Ovary (tissue), 9 donors: ENCODE measurements around the gene FNBP1. TPM values are rescaled to one million over a fixed set of nuclear protein-coding genes. Genes with fewer than 3 reads are reported as not detected.

Experiments
- DNase-seq, 5 donors: peaks; one replicate each; pipeline ENCODE4 v3.0.0-alpha.2; 2019 to 2020
- H3K27ac ChIP-seq, 2 donors: fragments of 200-600 bp; one replicate each; pipeline versions ENCODE4 v1.5.1 to v1.8.0; 2019 to 2022
- H3K27me3 ChIP-seq: fragments of 200-600 bp; one replicate; pipeline ENCODE4 v1.8.0; 2022
- H3K36me3 ChIP-seq: fragments of 200-600 bp; sonication (generic); one replicate; pipeline ENCODE4 v1.5.1; 2019
- H3K4me1 ChIP-seq: one replicate; pipeline ENCODE4 v1.8.1; 2013; ENCODE audit warnings: mild to moderate bottlenecking, moderate library complexity; ENCODE audit not compliant: insufficient read depth
- H3K4me3 ChIP-seq: fragments of 200-600 bp; sonication (generic); one replicate; pipeline ENCODE4 v1.5.1; 2017
- H3K9me3 ChIP-seq, 2 donors: fragments of 200-600 bp in 1 of 2; sonication (generic) in 1 of 2; one replicate each; pipeline versions ENCODE4 v1.5.1 to v1.8.1; 2013 to 2019; ENCODE audit warnings: mild to moderate bottlenecking in 1 of 2, moderate library complexity in 1 of 2
- CTCF ChIP-seq, 3 donors: fragments of 450-650 bp in 2 of 3; fragments of 200-600 bp in 1 of 3; IDR thresholded peaks; one replicate each; pipeline versions ENCODE4 v1.5.1 to v1.8.0; 2016 to 2022; ENCODE audit warnings: antibody characterized with exemption in 3 of 3, mild to moderate bottlenecking in 1 of 3
- EP300 ChIP-seq: sonication (generic); formaldehyde crosslinking; IDR thresholded peaks from one replicate; pipeline ENCODE4 v1.6.1; 2017; ENCODE audit warnings: antibody characterized with exemption
- POLR2A ChIP-seq: fragments of 450-650 bp; IDR thresholded peaks from one replicate; pipeline ENCODE4 v1.6.1; 2017; ENCODE audit warnings: antibody characterized with exemption, mild to moderate bottlenecking, moderate library complexity
- WGBS, 3 donors: extraction: QIAGEN DNeasy Blood & Tissue Kit in 1 of 3; methylation state at CpG; one replicate each; pipeline versions ENCODE4 v1.1.5 to v1.1.7; 2013 to 2017; 5-methylcytosine and 5-hydroxymethylcytosine counted together
- intact Hi-C, 4 donors: fragments of 100-400 bp; cut with DNase I; formaldehyde crosslinking; loops; one replicate each; pipeline versions ENCODE4 v1.11.0 to v1.15.1; 2022 to 2023
- polyA plus RNA-seq, 2 donors: library from polyadenylated mRNA; stranded (reverse); fragments of 200-250 nt in 1 of 2; fragments of 350-450 nt in 1 of 2; fragmentation: Illumina TruSeq in 1 of 2; extraction: RNeasy Lipid Tissue Mini Kit (QIAGEN cat#74804) in 1 of 2; gene quantifications; one replicate each; pipeline ENCODE4 v1.2.3, GENCODE V29; 2013 to 2014
- total RNA-seq, 7 donors: library from RNA; depleted of rRNA in 2 of 7; stranded (reverse); fragments of >200 nt in 2 of 7; fragmentation: NEBNext Ultra II Directional in 3 of 7; extraction: Animal tissue kit (Norgen Biotek cat#: 25700) in 3 of 7; gene quantifications; one replicate each; pipeline versions ENCODE4 v1.1.0 to v1.2.4, GENCODE V29; 2016 to 2023
- donor health status: DM: no; HTN: no; CAD: no; lungs with moderate emphysema.
- donor health status: DM: no; HTN: no; CAD: no.
- donor health status: Bipolar disorder and iron deficiency.
- donor health status: DM: yes; HTN: yes; CAD: no.
- donor health status: DM: no; HTN: no; CAD: no.
- donor health status: DM: yes; HTN: yes; CAD: no.

The FNBP1 gene
- total and polyA plus RNA-seq, 9 donors, result 18.0 to 61.5 (median 49.0) TPM

- H3K9me3 ChIP-seq, result no peaks in the 10 kb centered on the region
- H3K4me1 ChIP-seq, result no peaks in the 10 kb centered on the region
- DNase-seq, result peak in 1 of 5 donors; percentile 27
- H3K36me3 ChIP-seq, result no peaks in the 10 kb centered on the region
- H3K27ac ChIP-seq, result no peak overlapping the region
- 76 to 85% (median 77%) methylated on average over 15 of the region's 15 CpGs for WGBS, 3 donors
- no peak overlapping the region for H3K4me3 ChIP-seq
- intact Hi-C loops, result no loop called here
- TF ChIP-seq CTCF (IDR thresholded peaks at IDR 0.05) (no peak), POLR2A (no peak), EP300 (no peak)
- H3K27me3 ChIP-seq, result no peaks in the 10 kb centered on the region
Observed at GRCh38 chr9:129910628-129911567, 132.1 kb downstream of the FNBP1 start.

- intact Hi-C loops, result no loop called here
- H3K9me3 ChIP-seq, result no peaks in the 10 kb centered on the region
- H3K27ac ChIP-seq, result no peak overlapping the region
- no peaks in the 10 kb centered on the region for H3K36me3 ChIP-seq
- H3K4me1 ChIP-seq, result no peaks in the 10 kb centered on the region
- no peak for DNase-seq
- TF ChIP-seq EP300, result no peak
- no peak for TF ChIP-seq CTCF (IDR thresholded peaks at IDR 0.05)
- TF ChIP-seq POLR2A, result no peak
- no peaks in the 10 kb centered on the region for H3K27me3 ChIP-seq
- no peak overlapping the region for H3K4me3 ChIP-seq
- 90 to 94% (median 90%) methylated on average over 9 of the region's 9 CpGs for WGBS, 3 donors
Observed at GRCh38 chr9:129909851-129910250, 133.1 kb downstream of the FNBP1 start.

- Histone ChIP-seq H3K4me1 (no peaks in the 10 kb centered on the region), H3K36me3 (no peaks in the 10 kb centered on the region), H3K4me3 (no peak overlapping the region), H3K9me3 (no peaks in the 10 kb centered on the region), H3K27me3 (no peaks in the 10 kb centered on the region), H3K27ac (no peak overlapping the region)
- intact Hi-C loops, result no loop called here
- no peak for TF ChIP-seq POLR2A
- no peak for TF ChIP-seq EP300
- TF ChIP-seq CTCF (IDR thresholded peaks at IDR 0.05), result no peak
- WGBS, 3 donors, result 77 to 88% (median 87%) methylated on average over 4 of the region's 4 CpGs
- DNase-seq, result no peak
Observed at GRCh38 chr9:129908906-129909305, 134.1 kb downstream of the FNBP1 start.

GRCh38 chr9:129907201-129907600 lies 135.8 kb downstream of the FNBP1 start:
- H3K27ac ChIP-seq, result no peak overlapping the region
- TF ChIP-seq CTCF (IDR thresholded peaks at IDR 0.05) (no peak), POLR2A (no peak), EP300 (no peak)
- no peak overlapping the region for H3K4me3 ChIP-seq
- no peaks in the 10 kb centered on the region for H3K36me3 ChIP-seq
- WGBS, 3 donors, result 95 to 97% (median 96%) methylated on average over 4 of the region's 4 CpGs
- no peaks in the 10 kb centered on the region for H3K9me3 ChIP-seq
- H3K4me1 ChIP-seq, result no peaks in the 10 kb centered on the region
- no peaks in the 10 kb centered on the region for H3K27me3 ChIP-seq
- intact Hi-C loops, result no loop called here
- no peak for DNase-seq
